IMR-90 (cell line): ENCODE data around the gene CLEC7A.

Experiments used
- BHLHE40 ChIP-seq: fragments of 150-350 bp; IDR thresholded peaks from 2 replicates; pipeline ENCODE4 v1.6.1; 2016; ENCODE audit warnings: mild to moderate bottlenecking, low read depth, low read length
- CEBPB ChIP-seq: IDR thresholded peaks from 2 replicates; pipeline ENCODE4 v1.6.1; 2012; ENCODE audit warnings: low read depth, low read length, improper control_type of control experiment
- CHD1 ChIP-seq: IDR thresholded peaks from 2 replicates; pipeline ENCODE4 v1.6.1; 2012; ENCODE audit warnings: low read depth, low read length, improper control_type of control experiment
- CTCF ChIP-seq: conservative IDR thresholded peaks from 2 replicates; pipeline ENCODE4 v1.5.1; 2012; ENCODE audit warnings: mild to moderate bottlenecking, low read depth, low read length, improper control_type of control experiment
- MAFK ChIP-seq: IDR thresholded peaks from 2 replicates; pipeline ENCODE4 v1.6.1; 2012; ENCODE audit warnings: low read depth, low read length, improper control_type of control experiment
- MAZ ChIP-seq: IDR thresholded peaks from 2 replicates; pipeline ENCODE4 v1.6.1; 2012; ENCODE audit warnings: low read depth, mild to moderate bottlenecking, low read length, improper control_type of control experiment, moderate library complexity, borderline replicate concordance
- MXI1 ChIP-seq: IDR thresholded peaks from 2 replicates; pipeline ENCODE4 v1.6.1; 2012; ENCODE audit warnings: low read depth, mild to moderate bottlenecking, low read length, moderate library complexity, borderline replicate concordance
- NFE2L2 ChIP-seq: fragments of 150-350 bp; IDR thresholded peaks from 2 replicates; pipeline ENCODE4 v1.6.1; 2016; ENCODE audit warnings: low read depth, mild to moderate bottlenecking, low read length
- POLR2A ChIP-seq: IDR thresholded peaks from 2 replicates; pipeline ENCODE4 v1.6.1; 2012; ENCODE audit warnings: mild to moderate bottlenecking, low read depth, low read length
- RAD21 ChIP-seq: IDR thresholded peaks from 2 replicates; pipeline ENCODE4 v1.6.1; 2012; ENCODE audit warnings: low read length, improper control_type of control experiment
- RCOR1 ChIP-seq: IDR thresholded peaks from 2 replicates; pipeline ENCODE4 v1.6.1; 2012; ENCODE audit warnings: mild to moderate bottlenecking, low read length, improper control_type of control experiment; ENCODE audit not compliant: insufficient replicate concordance
- RFX5 ChIP-seq: IDR thresholded peaks from 2 replicates; pipeline ENCODE4 v1.8.0; 2012; ENCODE audit warnings: low read depth, mild to moderate bottlenecking, low read length, moderate library complexity
- SMC3 ChIP-seq: fragments of 150-350 bp; IDR thresholded peaks from 2 replicates; pipeline ENCODE4 v1.6.1; 2016; ENCODE audit warnings: low read depth, mild to moderate bottlenecking, antibody characterized with exemption, low read length, moderate library complexity
- USF2 ChIP-seq: fragments of 150-350 bp; IDR thresholded peaks from 2 replicates; pipeline ENCODE4 v1.6.1; 2017; ENCODE audit warnings: mild to moderate bottlenecking, antibody characterized with exemption, low read length, low read depth

GRCh38 chr12:10069976-10070375 lies 60.0 kb downstream of the CLEC7A start:
- TF ChIP-seq NFE2L2 (no peak), BHLHE40 (no peak), MXI1 (no peak), CTCF (no peak), RFX5 (no peak), CEBPB (no peak), RAD21 (no peak), USF2 (no peak), MAZ (no peak), SMC3 (no peak), POLR2A (no peak), MAFK (no peak), RCOR1 (no peak), CHD1 (no peak)
